GM12873 (cell line): ENCODE data around the gene KANK4.

Experiments used
- CTCF ChIP-seq: IDR thresholded peaks from 2 replicates; pipeline ENCODE4 v1.5.1; 2012; ENCODE audit warnings: low read depth, mild to moderate bottlenecking, moderate library complexity, low read length, control low read depth; ENCODE audit not compliant: insufficient read depth; ENCODE audit errors: missing control alignments

KANK4 gene

DNA sequence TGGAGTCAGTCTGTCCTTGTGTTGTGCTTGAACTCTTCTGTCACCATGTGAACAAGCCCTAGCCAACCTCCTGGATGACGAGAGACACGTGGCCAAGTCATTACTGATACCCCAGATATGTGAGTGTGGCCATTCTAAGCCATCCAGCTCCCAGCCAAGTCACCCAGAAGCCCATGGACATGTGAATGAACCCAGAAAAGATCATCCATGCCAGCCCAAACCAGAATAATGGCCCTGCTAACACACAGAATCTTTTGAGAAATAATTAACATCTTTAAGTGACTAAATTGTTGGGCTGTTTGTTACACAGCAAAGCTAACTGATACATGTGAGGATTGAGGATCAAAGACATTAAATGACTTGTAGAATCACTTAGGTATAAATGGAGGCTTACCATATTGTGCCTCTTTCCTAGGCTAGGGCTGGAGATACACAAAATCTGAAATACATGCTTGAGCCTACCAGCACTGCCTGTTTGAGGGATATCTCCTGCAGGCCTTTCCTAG is 38.2 kb downstream of the KANK4 start:
- no peak for TF ChIP-seq CTCF

- no peak for TF ChIP-seq CTCF
These were observed 39.1 kb downstream of the KANK4 start for GRCh38 chr1:62280150-62280549.

DNA sequence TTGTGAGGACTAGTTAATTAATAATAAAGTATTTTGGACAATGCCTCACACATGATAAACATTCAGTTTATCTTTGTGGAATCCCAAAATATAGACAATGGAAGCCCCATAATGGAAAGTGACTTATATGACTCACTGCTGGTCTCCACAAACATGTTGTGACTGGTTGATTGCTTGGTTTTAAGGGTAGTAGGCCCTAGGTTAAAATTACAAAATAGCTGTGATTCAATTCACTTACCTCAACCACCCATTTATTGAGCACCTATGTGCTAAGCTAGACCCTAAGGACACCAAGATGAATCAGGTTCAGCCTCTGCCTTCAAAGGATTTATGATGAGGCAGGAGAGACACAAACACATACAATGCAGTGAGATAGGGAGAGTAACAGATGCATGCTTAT is 42.4 kb downstream of the KANK4 start:
- TF ChIP-seq CTCF: no peak

DNA sequence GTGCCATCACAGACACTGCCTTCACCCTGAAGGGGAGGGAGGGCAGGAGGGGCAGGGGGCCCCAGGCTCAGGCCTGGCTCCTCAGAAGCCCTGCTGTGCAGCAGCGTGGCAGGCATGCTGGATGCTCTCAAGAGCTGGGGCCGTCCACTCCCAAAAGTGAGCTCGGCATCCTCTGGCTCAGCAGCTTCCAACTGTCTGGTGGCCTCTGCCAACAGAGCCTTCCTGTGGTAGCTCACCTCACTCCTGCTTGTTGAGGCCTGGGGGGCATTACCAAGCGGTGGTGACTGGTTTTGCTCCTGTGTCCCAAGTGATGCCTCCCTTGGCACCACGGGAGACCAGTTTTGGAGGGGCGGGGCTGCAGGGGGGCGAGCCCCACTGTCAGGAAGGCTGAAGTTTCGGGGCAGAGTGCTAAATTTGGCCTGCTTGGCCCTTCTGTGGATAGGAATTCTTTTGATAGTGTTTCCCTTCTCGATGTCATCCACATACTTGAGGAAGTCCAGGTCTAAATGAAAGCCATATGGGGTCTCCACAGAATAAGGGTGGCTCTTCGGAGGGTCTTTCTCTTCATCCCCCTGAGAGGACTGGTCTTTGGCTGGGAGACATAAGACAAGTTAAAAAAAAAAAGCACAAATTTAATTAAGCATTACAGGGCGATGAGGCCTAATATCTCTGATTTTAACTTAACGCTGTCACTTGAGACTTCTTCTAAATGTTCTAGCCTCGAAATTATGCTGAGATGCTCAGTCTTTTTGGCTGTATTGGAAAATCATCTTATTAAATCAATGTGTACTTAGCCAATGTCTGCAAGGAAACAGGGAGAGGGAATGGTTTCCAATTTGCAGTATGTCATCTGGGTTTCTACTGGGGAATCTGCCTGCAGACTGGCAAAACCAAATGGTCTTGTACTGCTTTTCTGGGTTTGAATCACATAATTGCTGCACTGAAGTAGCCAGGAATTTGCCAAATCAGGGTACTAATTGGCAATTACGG is 44.4 kb downstream of the KANK4 start:
- TF ChIP-seq CTCF: no peak

DNA sequence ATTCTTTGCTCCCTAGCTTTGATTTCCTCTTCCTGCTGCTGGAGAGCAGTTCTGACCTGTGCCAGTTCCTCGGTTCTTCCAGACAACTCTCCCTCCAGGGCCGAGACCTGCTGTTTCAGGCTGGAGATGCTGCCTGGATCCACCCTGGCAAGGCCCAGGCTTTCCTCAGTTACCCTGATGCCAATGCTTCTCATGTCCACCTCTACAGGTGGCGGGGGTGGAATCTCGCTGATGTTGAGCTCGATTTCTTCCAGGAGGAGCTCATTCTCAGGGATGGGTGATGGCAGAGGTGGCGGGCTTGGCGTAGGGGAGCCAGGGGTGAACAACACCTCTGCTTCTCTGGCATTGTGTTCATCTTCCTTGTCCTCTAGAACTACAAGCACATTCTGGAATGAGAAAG is 45.3 kb downstream of the KANK4 start:
- no peak for TF ChIP-seq CTCF

GRCh38 chr1:62271948-62272728 is 47.1 kb downstream of the KANK4 start:
- TF ChIP-seq CTCF: peak; percentile 48

GRCh38 chr1:62271134-62271533 is 48.1 kb downstream of the KANK4 start:
- no peak for TF ChIP-seq CTCF
